ENCODE data around the gene SLC23A2. TPM values are rescaled to one million over a fixed set of nuclear protein-coding genes. Genes with fewer than 3 reads are reported as not detected.
"Not testable (repeated sequence)": the region's sequence is repeated elsewhere in the genome, so short reads cannot be mapped to it uniquely, and the experiment has no call there.

SLC23A2 gene
- total RNA-seq, 2 donors from 2014 or later, result 4.6 to 5.1 TPM

- H3K4me1 ChIP-seq, result no peaks in the 10 kb centered on the region
- no peak for DNase-seq
- no peaks in the 10 kb centered on the region for H3K9me3 ChIP-seq
- H3K9ac ChIP-seq (ENCODE audit: low read depth in 2 of 2, low read length in 2 of 2), result no peak overlapping the region
- no peak for TF ChIP-seq CTCF (IDR thresholded peaks at IDR 0.05)
- H3K27me3 ChIP-seq, result no peaks in the 10 kb centered on the region
- no peaks in the 10 kb centered on the region for H3K36me3 ChIP-seq
- H3K27ac ChIP-seq, result no peak overlapping the region
- H3K4me3 ChIP-seq, result no peak overlapping the region
- intact Hi-C loops (cut with DNase I), result no loop called here
Measured at GRCh38 chr20:5031206-5031557, 29.9 kb upstream of the SLC23A2 start.

GRCh38 chr20:5030348-5031205 lies 29.3 kb upstream of the SLC23A2 start:
- Histone ChIP-seq H3K27ac (no peak overlapping the region), H3K9me3 (no peaks in the 10 kb centered on the region), H3K9ac (ENCODE audit: low read depth in 2 of 2, low read length in 2 of 2) (no peak overlapping the region), H3K36me3 (no peaks in the 10 kb centered on the region), H3K27me3 (no peaks in the 10 kb centered on the region), H3K4me1 (no peaks in the 10 kb centered on the region), H3K4me3 (no peak overlapping the region)
- intact Hi-C loops (cut with DNase I), result no loop called here
- no peak for DNase-seq
- no peak for TF ChIP-seq CTCF (IDR thresholded peaks at IDR 0.05)

- intact Hi-C loops (cut with DNase I); H3K9ac ChIP-seq (ENCODE audit: low read depth in 2 of 2, low read length in 2 of 2); H3K27me3 ChIP-seq; H3K36me3 ChIP-seq; DNase-seq; H3K4me1 ChIP-seq; H3K4me3 ChIP-seq; H3K27ac ChIP-seq; H3K9me3 ChIP-seq: not testable (repeated sequence)
Measured at GRCh38 chr20:5028258-5029059, 27.1 kb upstream of the SLC23A2 start.

GRCh38 chr20:5024982-5025381 lies 23.7 kb upstream of the SLC23A2 start:
- no peak overlapping the region for H3K4me3 ChIP-seq
- no peak for DNase-seq

GRCh38 chr20:5024103-5024502 lies 22.8 kb upstream of the SLC23A2 start:
- intact Hi-C loops (cut with DNase I), result no loop called here

More at GRCh38 chr20:5024982-5025381, 23.7 kb upstream of the SLC23A2 start:
- Histone ChIP-seq H3K4me1 (no peaks in the 10 kb centered on the region), H3K9ac (ENCODE audit: low read depth in 2 of 2, low read length in 2 of 2) (no peak overlapping the region), H3K27me3 (no peaks in the 10 kb centered on the region), H3K36me3 (no peaks in the 10 kb centered on the region), H3K27ac (no peak overlapping the region), H3K9me3 (no peaks in the 10 kb centered on the region)
- TF ChIP-seq CTCF (IDR thresholded peaks at IDR 0.05), result no peak
- intact Hi-C loops (cut with DNase I), result no loop called here

GRCh38 chr20:5023171-5023570 lies 21.9 kb upstream of the SLC23A2 start:
- H3K36me3 ChIP-seq; H3K27ac ChIP-seq; H3K9ac ChIP-seq (ENCODE audit: low read depth in 2 of 2, low read length in 2 of 2); DNase-seq; H3K27me3 ChIP-seq; H3K4me3 ChIP-seq; H3K4me1 ChIP-seq; intact Hi-C loops (cut with DNase I); H3K9me3 ChIP-seq: not testable (repeated sequence)

More at GRCh38 chr20:5024103-5024502, 22.8 kb upstream of the SLC23A2 start:
- H3K36me3 ChIP-seq, result no peaks in the 10 kb centered on the region
- DNase-seq, result no peak
- no peak overlapping the region for H3K27ac ChIP-seq
- no peak overlapping the region for H3K9ac ChIP-seq (ENCODE audit: low read depth in 2 of 2, low read length in 2 of 2)
- no peaks in the 10 kb centered on the region for H3K9me3 ChIP-seq
- H3K27me3 ChIP-seq, result no peaks in the 10 kb centered on the region
- H3K4me3 ChIP-seq, result no peak overlapping the region
- H3K4me1 ChIP-seq, result no peaks in the 10 kb centered on the region
- TF ChIP-seq CTCF (IDR thresholded peaks at IDR 0.05), result no peak

Measured in colonic mucosa (tissue), 4 donors.